Choroid plexus epithelial cell (primary cell): ENCODE data around the gene MCC.

ENCODE experiments used
- DNase-seq: peaks from one replicate; pipeline ENCODE4 v3.0.0-alpha.2; 2010; ENCODE audit warnings: low read depth
- H3K4me3 ChIP-seq: 2 replicates; pipeline ENCODE4 v1.5.1; 2011; ENCODE audit warnings: low read depth, mild to moderate bottlenecking, control low read depth, low read length, moderate library complexity
- TF ChIP-seq, protein P1 (sequence below): conservative IDR thresholded peaks from 2 replicates; pipeline ENCODE4 v1.5.1; 2011; ENCODE audit warnings: low read depth, mild to moderate bottlenecking, control low read depth, inconsistent platforms, low read length, moderate library complexity

Gene MCC

DNA sequence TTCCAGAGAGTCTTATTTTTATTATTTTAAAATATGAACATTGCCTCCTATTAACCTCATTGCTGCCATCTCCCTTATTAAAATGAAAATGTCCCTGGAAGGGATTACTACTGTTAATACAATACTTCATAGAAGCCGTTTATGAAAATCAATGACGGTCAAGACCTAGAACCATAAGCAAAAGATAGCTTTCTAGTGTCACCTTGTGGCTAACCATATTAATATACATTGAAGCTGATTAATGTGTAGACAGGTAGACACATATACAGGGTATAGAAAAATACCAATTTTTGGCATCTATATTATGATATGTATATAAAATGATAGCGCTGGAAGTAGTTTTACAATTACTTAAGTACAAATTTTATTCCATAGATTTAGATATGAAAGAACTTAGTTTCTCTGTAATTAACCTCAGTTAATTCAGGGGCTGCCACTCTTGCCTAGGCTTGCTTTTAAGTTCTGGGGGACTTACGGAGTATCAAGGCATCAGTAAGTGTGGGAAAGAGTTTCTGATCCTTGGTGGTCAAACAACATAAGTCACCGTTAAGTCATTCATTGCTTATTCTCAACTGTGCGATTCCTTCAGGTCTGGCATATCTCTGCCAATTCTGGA, 22.7 kb upstream of the MCC start:
- H3K4me3 ChIP-seq: no peak overlapping the region
- DNase-seq: peak; percentile 80
- TF ChIP-seq, protein P1, sequence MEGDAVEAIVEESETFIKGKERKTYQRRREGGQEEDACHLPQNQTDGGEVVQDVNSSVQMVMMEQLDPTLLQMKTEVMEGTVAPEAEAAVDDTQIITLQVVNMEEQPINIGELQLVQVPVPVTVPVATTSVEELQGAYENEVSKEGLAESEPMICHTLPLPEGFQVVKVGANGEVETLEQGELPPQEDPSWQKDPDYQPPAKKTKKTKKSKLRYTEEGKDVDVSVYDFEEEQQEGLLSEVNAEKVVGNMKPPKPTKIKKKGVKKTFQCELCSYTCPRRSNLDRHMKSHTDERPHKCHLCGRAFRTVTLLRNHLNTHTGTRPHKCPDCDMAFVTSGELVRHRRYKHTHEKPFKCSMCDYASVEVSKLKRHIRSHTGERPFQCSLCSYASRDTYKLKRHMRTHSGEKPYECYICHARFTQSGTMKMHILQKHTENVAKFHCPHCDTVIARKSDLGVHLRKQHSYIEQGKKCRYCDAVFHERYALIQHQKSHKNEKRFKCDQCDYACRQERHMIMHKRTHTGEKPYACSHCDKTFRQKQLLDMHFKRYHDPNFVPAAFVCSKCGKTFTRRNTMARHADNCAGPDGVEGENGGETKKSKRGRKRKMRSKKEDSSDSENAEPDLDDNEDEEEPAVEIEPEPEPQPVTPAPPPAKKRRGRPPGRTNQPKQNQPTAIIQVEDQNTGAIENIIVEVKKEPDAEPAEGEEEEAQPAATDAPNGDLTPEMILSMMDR: peak; percentile 54

DNA sequence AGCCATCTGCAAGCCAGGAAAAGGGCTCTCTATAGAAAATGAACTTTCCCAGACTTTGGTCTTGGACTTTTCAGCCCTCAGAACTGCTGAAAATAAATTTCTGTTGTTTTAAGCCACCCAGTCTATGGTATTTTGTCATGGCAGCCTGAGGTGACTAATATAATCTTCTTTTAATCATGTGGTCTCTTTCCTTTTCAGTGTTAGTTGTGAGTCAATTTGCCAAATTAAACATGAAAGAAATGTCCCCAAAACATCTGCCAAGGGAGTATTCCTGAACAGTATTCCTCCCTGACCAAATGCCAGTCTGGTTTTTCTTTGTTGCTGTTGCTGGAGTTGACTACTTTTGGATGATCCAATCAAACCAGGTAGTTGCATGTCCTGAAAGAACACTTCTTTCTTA, 20.5 kb upstream of the MCC start:
- TF ChIP-seq, protein P1: no peak
- DNase-seq: no peak
- H3K4me3 ChIP-seq: no peak overlapping the region

DNA sequence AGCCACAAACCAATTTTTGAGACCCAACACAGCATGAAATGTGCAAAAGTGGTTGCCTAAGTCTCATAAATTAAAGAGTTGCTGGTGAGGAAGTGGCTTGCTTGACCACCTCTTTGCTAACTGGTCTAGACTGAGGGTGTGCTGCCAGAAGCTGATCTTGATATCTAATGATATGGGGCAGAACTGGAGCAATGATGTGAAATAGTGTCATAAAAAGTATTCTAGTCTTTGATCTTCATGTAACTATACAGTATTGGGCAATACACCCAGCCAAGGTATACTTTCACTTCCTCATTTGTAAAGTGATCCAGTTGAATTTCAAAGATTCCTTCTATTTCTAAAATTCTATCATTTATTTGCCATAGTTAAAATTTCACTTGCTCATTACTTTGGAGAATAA, 19.3 kb upstream of the MCC start:
- no peak for DNase-seq
- no peak overlapping the region for H3K4me3 ChIP-seq
- TF ChIP-seq, protein P1: no peak

DNA sequence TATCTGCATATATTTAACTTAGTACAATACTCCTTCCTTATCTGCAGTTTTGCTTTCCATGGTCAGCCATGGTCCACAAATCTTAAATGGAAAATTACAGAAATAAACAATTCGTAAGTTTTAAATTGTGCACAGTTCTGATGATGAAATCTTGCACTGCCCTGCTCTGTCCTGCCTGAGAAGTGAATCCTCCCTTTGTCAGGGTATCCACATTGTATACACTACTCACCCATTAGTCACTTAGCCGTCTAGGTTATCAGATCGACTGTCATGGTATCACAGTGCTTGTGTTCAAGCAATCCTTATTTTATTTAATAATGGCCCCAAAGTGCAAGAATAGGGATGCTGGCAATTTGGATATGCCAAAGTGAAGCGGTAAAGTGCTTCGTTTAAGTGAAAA, 16.9 kb upstream of the MCC start:
- TF ChIP-seq, protein P1: no peak
- no peak overlapping the region for H3K4me3 ChIP-seq
- DNase-seq: peak; percentile 15

DNA sequence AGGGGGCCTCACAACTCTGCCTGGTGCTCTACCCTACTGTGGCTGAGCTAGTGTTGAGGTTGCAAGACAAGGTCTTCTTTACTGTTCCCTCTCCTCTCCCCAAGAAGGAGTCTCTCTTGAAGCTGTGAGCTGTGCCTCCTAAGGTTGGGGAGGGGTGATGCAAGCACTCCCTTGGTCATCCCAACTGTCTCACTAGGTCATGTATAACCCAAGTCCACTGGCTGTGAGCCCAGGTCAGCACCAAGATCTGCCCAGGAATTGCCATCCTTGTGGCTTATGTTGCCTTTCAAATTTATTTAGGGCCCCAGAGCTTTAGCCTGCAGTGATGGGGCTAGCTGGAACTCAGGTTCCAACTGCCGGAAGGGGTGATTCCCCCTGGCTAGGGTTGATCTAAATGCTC, 14.9 kb upstream of the MCC start:
- H3K4me3 ChIP-seq: no peak overlapping the region
- TF ChIP-seq, protein P1: no peak
- DNase-seq: no peak

DNA sequence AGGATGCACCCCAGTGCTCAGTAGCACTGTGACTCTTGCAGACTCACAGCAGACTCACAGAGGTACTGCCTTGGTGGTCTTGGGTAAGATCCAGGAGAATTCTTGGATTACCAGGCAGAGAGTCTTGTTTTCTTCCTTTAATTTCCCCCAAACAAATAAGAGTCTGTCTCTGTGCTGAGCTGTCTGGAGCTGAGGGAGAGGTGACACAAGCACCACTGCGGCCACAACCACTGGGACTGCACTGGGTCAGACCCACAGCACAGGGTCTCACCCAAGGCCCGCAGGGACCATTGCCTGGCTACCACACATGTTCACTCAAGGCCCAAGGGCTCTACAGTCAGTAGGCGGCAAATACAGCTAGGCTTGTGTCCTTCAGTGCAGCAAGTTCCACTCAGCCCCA, 13.8 kb upstream of the MCC start:
- DNase-seq: no peak
- H3K4me3 ChIP-seq: no peak overlapping the region
- TF ChIP-seq, protein P1: no peak

DNA sequence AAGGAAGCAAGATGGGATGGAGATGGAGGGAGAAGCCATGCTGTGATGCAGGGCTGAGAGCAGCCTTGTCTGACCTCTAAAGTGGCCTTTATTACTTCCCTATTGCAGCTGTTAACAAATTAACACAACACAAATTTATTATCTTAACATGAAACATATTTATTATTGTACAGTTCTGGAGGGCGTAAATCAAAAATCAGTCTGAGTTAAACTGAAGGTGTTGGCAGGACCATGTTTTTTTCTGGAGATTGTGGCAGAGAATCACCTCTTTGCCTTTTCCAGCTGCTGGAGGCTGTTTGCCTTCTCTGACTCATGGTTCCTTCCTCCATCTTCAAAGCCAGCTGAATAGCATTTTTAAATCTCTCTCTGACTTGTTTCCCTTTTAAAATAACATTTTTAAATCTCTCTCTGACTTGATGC, 7.2 kb upstream of the MCC start:
- DNase-seq: peak; percentile 44
- TF ChIP-seq, protein P1: no peak
- no peak overlapping the region for H3K4me3 ChIP-seq
